ENCODE results near the gene NEK8. TPM values are rescaled to one million over a fixed set of nuclear protein-coding genes. Genes with fewer than 3 reads are reported as not detected.

The NEK8 gene
- total and polyA plus RNA-seq, 7 donors = 0.16 to 6.3 (median 1.6) TPM

DNA sequence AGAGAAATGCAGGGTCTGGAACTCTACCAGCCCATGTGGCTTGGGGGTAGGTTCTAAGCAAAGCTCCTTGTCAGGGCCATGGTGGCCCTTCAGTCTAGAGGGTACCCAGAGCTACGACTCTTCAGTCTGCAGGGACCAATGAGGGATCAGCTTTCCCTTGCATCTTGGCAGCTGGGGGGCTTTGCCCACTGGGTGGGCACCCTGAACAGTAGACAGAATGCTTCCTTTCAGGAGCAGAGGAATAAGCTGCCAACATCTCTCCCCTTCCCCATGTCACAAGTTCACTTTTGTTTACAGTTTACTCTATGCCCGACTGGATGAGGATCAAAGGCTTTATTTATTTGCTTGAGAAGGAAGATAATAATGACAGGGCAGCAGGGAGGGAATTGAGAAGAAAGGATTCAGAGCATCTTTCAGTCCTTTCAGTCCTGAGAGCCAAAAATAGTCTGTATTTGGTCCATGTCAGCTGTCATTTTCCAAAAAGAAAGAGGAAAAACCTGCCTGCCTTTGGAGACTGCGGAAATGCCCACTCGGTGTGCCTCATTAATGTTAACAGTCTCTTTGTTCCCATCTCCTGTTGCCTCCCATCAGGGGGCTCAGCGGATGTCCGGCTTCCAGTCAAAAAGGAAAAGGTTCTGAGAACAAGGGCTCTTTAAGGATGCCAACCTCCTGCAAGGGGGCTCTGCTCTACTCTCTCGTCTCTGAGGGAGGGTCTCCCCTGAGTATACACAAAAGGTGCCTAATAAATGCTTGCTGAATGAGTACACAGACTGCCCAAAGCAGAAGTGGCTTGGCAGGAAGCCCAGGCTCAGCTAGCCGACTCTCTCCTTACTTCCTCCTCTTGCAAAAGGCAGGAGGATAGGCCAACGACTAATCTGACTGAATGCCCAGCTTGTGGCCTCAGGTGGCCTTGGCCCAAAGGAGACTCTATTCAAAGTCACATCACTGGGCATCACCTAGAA, 32.3 kb downstream of the NEK8 start:
- 44 to 52% methylated on average over 9 of the region's 9 CpGs for WGBS, 2 donors
- Histone ChIP-seq H3K4me3 (no peak overlapping the region), H3K9me3 (no peaks in the 10 kb centered on the region), H3K36me3 (peaks cover 0 to 46% (median 12%) of the 10 kb centered on the region in 4 donors), H3K27ac (peak overlapping the region in 1 of 4 donors; percentile 11), H3K27me3 (no peaks in the 10 kb centered on the region), H3K4me1 (peaks cover 0 to 18% (median 6%) of the 10 kb centered on the region in 4 donors)
- DNase-seq = peak; percentile 78
- intact Hi-C loops (cut with DNase I) = loop anchor here (5.0 kb wide), 3 partner anchors 51 to 156 kb away; partner anchors contain the start of gene FLOT2
- no peak for TF ChIP-seq POLR2A (IDR thresholded peaks at IDR 0.05)

DNA sequence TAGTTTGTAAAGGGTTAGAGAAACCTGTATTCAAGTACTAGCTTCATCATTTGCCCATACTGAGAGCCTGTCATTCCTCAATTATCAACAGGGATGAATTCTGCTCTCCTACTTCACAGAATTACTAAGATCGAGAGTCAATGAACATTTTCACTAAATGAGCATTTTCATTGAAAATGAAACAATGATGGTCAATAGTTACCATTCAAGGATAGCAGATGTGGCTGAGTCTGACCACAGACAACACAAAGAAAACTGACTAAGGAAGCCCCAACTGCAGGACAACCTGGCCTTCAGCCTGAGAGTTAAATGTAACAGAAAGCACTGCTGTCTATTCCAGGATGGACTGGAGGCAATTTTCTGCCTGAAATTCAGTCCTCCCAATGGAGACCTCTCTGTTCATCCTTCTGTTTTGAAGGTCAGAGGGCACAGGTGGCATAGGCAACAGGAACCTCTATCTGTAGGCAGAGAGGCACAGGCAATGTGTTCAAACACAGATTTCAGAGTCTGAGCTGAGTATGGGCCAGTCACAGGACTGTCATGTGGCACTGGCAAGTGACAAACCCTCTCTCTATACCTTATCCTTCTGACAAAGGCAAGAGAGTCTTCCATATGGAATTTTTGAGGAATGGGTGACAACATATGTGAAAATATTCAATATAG, 34.7 kb downstream of the NEK8 start:
- Histone ChIP-seq H3K36me3 (peaks cover 0 to 38% (median 10%) of the 10 kb centered on the region in 4 donors), H3K9me3 (no peaks in the 10 kb centered on the region), H3K27me3 (no peaks in the 10 kb centered on the region), H3K4me3 (no peak overlapping the region), H3K4me1 (peaks cover 0 to 18% (median 6%) of the 10 kb centered on the region in 4 donors), H3K27ac (no peak overlapping the region)
- TF ChIP-seq, protein P1, sequence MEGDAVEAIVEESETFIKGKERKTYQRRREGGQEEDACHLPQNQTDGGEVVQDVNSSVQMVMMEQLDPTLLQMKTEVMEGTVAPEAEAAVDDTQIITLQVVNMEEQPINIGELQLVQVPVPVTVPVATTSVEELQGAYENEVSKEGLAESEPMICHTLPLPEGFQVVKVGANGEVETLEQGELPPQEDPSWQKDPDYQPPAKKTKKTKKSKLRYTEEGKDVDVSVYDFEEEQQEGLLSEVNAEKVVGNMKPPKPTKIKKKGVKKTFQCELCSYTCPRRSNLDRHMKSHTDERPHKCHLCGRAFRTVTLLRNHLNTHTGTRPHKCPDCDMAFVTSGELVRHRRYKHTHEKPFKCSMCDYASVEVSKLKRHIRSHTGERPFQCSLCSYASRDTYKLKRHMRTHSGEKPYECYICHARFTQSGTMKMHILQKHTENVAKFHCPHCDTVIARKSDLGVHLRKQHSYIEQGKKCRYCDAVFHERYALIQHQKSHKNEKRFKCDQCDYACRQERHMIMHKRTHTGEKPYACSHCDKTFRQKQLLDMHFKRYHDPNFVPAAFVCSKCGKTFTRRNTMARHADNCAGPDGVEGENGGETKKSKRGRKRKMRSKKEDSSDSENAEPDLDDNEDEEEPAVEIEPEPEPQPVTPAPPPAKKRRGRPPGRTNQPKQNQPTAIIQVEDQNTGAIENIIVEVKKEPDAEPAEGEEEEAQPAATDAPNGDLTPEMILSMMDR (IDR thresholded peaks at IDR 0.05) = no peak
- TF ChIP-seq EP300 (IDR thresholded peaks at IDR 0.05) = no peak
- TF ChIP-seq POLR2AphosphoS5 (IDR thresholded peaks at IDR 0.05) = no peak
- TF ChIP-seq POLR2A (IDR thresholded peaks at IDR 0.05) = no peak
- intact Hi-C loops (cut with DNase I) = loop anchor here (5.0 kb wide), 3 partner anchors 49 to 154 kb away; partner anchors contain the start of gene FLOT2
- WGBS, 2 donors = 85 to 88% methylated on average over 1 of the region's 1 CpG
- DNase-seq = no peak

DNA sequence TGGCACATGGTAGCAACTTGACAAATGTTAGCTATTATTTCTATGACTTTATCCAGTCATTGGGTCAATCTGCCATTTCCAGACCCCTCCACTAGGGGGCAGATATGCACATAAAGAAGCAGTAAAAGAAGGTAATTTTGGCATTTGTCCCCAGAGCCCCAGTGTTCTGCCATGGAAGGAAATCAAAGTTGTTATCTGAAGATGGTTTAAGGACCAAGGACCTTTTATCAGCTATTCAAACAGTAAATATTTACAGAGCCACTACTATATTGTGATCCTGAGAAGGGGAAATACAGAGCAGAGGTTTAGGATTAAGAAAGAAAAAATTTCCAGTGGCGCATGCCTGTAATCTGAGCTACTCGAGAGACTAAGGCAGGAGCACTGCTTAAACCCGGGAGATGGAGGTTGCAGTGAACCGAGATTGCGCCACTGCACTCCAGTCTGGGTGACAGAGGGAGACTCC, 35.2 kb downstream of the NEK8 start:
- peaks cover 0 to 18% (median 6%) of the 10 kb centered on the region in 4 donors for H3K4me1 ChIP-seq
- WGBS, 2 donors = 40 to 70% methylated on average over 5 of the region's 5 CpGs
- peak overlapping the region in 1 of 4 donors; percentile 27 for H3K27ac ChIP-seq
- DNase-seq = peak; percentile 88
- H3K27me3 ChIP-seq = no peaks in the 10 kb centered on the region
- TF ChIP-seq EP300 (IDR thresholded peaks at IDR 0.05) (no peak), POLR2AphosphoS5 (IDR thresholded peaks at IDR 0.05) (peak in 2 of 4 donors; percentile 34 to 43), POLR2A (IDR thresholded peaks at IDR 0.05) (no peak)
- TF ChIP-seq, protein P1 (IDR thresholded peaks at IDR 0.05) = peak; percentile 65 to 86 (median 84)
- intact Hi-C loops (cut with DNase I) = loop anchor here (2.0 to 5.0 kb wide), 4 partner anchors 48 to 153 kb away; partner anchors contain the start of genes FAM222B and FLOT2
- H3K36me3 ChIP-seq = peaks cover 0 to 32% (median 5%) of the 10 kb centered on the region in 4 donors
- H3K4me3 ChIP-seq = no peak overlapping the region
- no peaks in the 10 kb centered on the region for H3K9me3 ChIP-seq

DNA sequence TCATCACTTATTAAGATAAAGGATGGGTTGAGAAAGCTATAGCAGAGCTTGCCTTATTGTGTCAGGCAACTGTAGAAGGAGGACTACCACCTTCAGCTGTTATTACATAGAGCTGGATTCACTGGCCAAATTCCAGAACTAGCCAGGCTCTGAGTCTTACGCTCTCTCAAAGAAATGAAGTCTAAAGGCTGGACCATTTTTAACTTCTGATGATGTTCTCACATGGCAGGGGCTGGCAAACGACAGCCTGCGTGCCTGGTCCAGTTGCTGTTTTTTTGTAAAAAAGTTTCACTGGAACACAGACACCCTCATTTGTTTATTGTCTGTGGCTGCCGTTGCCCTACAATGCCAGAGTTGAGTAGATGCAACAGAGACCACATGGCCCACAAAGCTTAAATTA, 36.5 kb downstream of the NEK8 start:
- H3K27ac ChIP-seq = no peak overlapping the region
- DNase-seq = no peak
- TF ChIP-seq, protein P1 (IDR thresholded peaks at IDR 0.05) = no peak
- no peak for TF ChIP-seq POLR2A (IDR thresholded peaks at IDR 0.05)
- no peak for TF ChIP-seq POLR2AphosphoS5 (IDR thresholded peaks at IDR 0.05)
- TF ChIP-seq EP300 (IDR thresholded peaks at IDR 0.05) = no peak
- no peak overlapping the region for H3K4me3 ChIP-seq
- no peaks in the 10 kb centered on the region for H3K27me3 ChIP-seq
- WGBS, 2 donors = 84% methylated on average over 4 of the region's 4 CpGs
- intact Hi-C loops (cut with DNase I) = loop anchor here (2.0 kb wide), 1 partner anchor 78 kb away; the partner anchor contains the start of gene FAM222B
- peaks cover 0 to 20% (median 0%) of the 10 kb centered on the region in 4 donors for H3K36me3 ChIP-seq
- peaks cover 0 to 18% (median 6%) of the 10 kb centered on the region in 4 donors for H3K4me1 ChIP-seq
- no peaks in the 10 kb centered on the region for H3K9me3 ChIP-seq
